Thyroid gland (tissue), 4 donors: Measurements from ENCODE around the gene DTX3.

Experiments used
- CTCF ChIP-seq, 6 experiments: fragments of 200-600 bp in 3 of 6; fragments of 450-650 bp in 3 of 6; sonication (generic) in 3 of 6; IDR thresholded peaks; one replicate each; pipeline ENCODE4 v1.5.1; 2016 to 2019; ENCODE audit warnings: antibody characterized with exemption in 6 of 6, mild to moderate bottlenecking in 2 of 6, inconsistent platforms in 1 of 6, moderate library complexity in 1 of 6
- POLR2A ChIP-seq, 2 donors: fragments of 450-650 bp; IDR thresholded peaks; one replicate each; pipeline ENCODE4 v1.6.1; 2017; ENCODE audit warnings: antibody characterized with exemption in 2 of 2, mild to moderate bottlenecking in 2 of 2, moderate library complexity in 1 of 2

DNA sequence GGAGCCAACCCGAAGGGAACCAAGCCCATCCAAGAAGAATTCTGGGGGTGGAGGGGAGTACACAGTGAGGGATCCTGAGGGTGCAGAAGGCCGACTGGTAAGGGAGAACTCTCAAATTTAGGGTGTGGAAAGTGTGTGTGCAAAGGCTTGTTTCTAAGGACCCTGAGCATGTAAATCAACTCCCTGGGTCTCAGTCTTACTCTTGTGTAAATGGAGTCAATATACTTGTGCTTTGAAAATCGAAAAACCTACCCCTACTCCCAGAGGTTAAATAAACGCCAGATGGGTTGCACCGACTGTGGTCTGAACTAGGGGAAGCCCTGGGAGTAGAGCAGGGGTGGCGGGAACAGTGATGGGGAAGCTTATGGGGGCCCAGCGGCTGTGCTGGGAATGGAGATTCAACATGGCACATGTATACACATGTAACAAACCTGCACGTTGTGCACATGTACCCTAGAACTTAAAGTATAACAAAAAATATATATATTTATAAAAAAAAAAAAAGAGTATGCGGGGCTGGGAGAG is 22.4 kb downstream of the DTX3 start:
- TF ChIP-seq CTCF (IDR thresholded peaks at IDR 0.05) (no peak), POLR2A (IDR thresholded peaks at IDR 0.05) (no peak)
